H1 (cell line): ENCODE results near the gene SEZ6L. TPM values are rescaled to one million over a fixed set of nuclear protein-coding genes. Genes with fewer than 3 reads are reported as not detected.

Experiments
- CTCF ChIA-PET: fragments of 300-600 bp; sonication (Branson Sonifier 250); formaldehyde crosslinking; loops from one replicate; lab custom pipeline; 2021; ENCODE audit not compliant: partially characterized antibody; lab: Charles Lee
- POLR2A ChIA-PET: fragments of 300-600 bp; sonication (Branson Sonifier 250); formaldehyde crosslinking; loops from one replicate; lab custom pipeline; 2021; ENCODE audit warnings: inconsistent platforms; ENCODE audit not compliant: partially characterized antibody; lab: Charles Lee
- DNase-seq, 2 experiments: peaks; one replicate each; pipeline versions ENCODE4 v3.0.0 to v3.0.0-alpha.2; 2010 to 2022; ENCODE audit warnings: low spot score in 2 of 2, low read depth in 1 of 2, mixed read lengths in 1 of 2
- FAIRE-seq: peaks from 2 replicates; lab custom pipeline; 2011; peaks lifted over from hg19 to GRCh38; lab: Jason Lieb, UNC
- H2AFZ ChIP-seq: 2 replicates; pipeline ENCODE4 v1.8.1; 2012; ENCODE audit warnings: low read length, inconsistent platforms
- H2AK5ac ChIP-seq: 2 replicates; pipeline ENCODE4 v1.6.1; 2013; ENCODE audit warnings: low read depth, low read length
- H2BK120ac ChIP-seq: replicated peaks from 2 replicates; pipeline ENCODE3; 2013; ENCODE audit warnings: low read depth, low read length, inconsistent platforms
- H2BK12ac ChIP-seq: 2 replicates; pipeline ENCODE4 v1.6.1; 2013; ENCODE audit warnings: low read depth, low read length
- H2BK15ac ChIP-seq: 2 replicates; pipeline ENCODE4 v1.6.1; 2013; ENCODE audit warnings: low read length
- H2BK20ac ChIP-seq: 2 replicates; pipeline ENCODE4 v1.6.1; 2013; ENCODE audit warnings: low read length
- H2BK5ac ChIP-seq: 2 replicates; pipeline ENCODE4 v1.6.1; 2013; ENCODE audit warnings: low read depth, low read length
- H3K14ac ChIP-seq: 2 replicates; pipeline ENCODE4 v1.6.1; 2013; ENCODE audit warnings: inconsistent platforms; ENCODE audit not compliant: insufficient read length
- H3K18ac ChIP-seq: 2 replicates; pipeline ENCODE4 v1.6.1; 2013; ENCODE audit warnings: low read length; ENCODE audit errors: extremely low read depth
- H3K23ac ChIP-seq: 2 replicates; pipeline ENCODE4 v1.6.1; 2013; ENCODE audit warnings: inconsistent platforms; ENCODE audit not compliant: insufficient read length
- H3K23me2 ChIP-seq: 2 replicates; pipeline ENCODE4 v1.6.1; 2013; ENCODE audit warnings: low read depth, low read length
- H3K27ac ChIP-seq: 2 replicates; pipeline ENCODE4 v1.6.1; 2011; ENCODE audit warnings: low read depth, low read length, inconsistent platforms
- H3K27me3 ChIP-seq, 4 experiments: replicated peaks in 1 of 4; 1 replicate in 1 of 4; 2 replicates in 3 of 4; pipeline versions ENCODE4 v1.6.1 to v1.8.1; 2011 to 2013; ENCODE audit warnings: low read length in 3 of 4, mild to moderate bottlenecking in 3 of 4, inconsistent platforms in 2 of 4, mixed read lengths in 2 of 4, moderate library complexity in 1 of 4; ENCODE audit not compliant: control insufficient read depth in 3 of 4, insufficient read depth in 3 of 4; ENCODE audit errors: extremely low read depth in 1 of 4
- H3K36me3 ChIP-seq, 4 experiments: 2 replicates each; pipeline versions ENCODE4 v1.6.1 to v1.8.1; 2011 to 2013; ENCODE audit warnings: mild to moderate bottlenecking in 4 of 4, low read length in 3 of 4, moderate library complexity in 2 of 4, control low read depth in 1 of 4, inconsistent platforms in 1 of 4; ENCODE audit not compliant: insufficient read depth in 4 of 4, control insufficient read depth in 2 of 4
- H3K4ac ChIP-seq: replicated peaks from 2 replicates; pipeline ENCODE3; 2013; ENCODE audit warnings: low read length, low read depth, mixed read lengths, inconsistent platforms; ENCODE audit not compliant: insufficient read length
- H3K4me1 ChIP-seq, 4 experiments: replicated peaks in 1 of 4; 1 replicate in 1 of 4; 2 replicates in 3 of 4; pipeline versions ENCODE4 v1.6.1 to v1.8.1; 2011 to 2013; ENCODE audit warnings: low read length in 3 of 4, inconsistent platforms in 2 of 4, mixed read lengths in 1 of 4; ENCODE audit not compliant: insufficient read depth in 4 of 4, control insufficient read depth in 3 of 4
- H3K4me2 ChIP-seq, 2 experiments: 2 replicates each; pipeline versions ENCODE4 v1.6.1 to v1.8.1; 2011 to 2013; ENCODE audit warnings: low read depth in 2 of 2, low read length in 2 of 2, control low read depth in 1 of 2, inconsistent platforms in 1 of 2, mild to moderate bottlenecking in 1 of 2; ENCODE audit not compliant: insufficient read depth in 1 of 2
- H3K4me3 ChIP-seq, 4 experiments: fragments of 200-600, 300-600 bp in 1 of 4; sonication (generic), shearing (Covaris generic), sonication (Bioruptor Twin) in 1 of 4; 2 replicates each; pipeline versions ENCODE4 v1.5.1 to v1.8.1; 2011 to 2016; ENCODE audit warnings: low read length in 4 of 4, low read depth in 3 of 4, control low read depth in 2 of 4, inconsistent platforms in 2 of 4, mild to moderate bottlenecking in 2 of 4, mixed read lengths in 1 of 4, moderate library complexity in 1 of 4; ENCODE audit not compliant: insufficient read depth in 2 of 4; ENCODE audit errors: extremely low read depth in 1 of 4
- H3K56ac ChIP-seq: replicated peaks from 2 replicates; pipeline ENCODE3; 2013; ENCODE audit warnings: low read depth, mild to moderate bottlenecking, mixed read lengths, low read length, inconsistent platforms; ENCODE audit not compliant: insufficient read length
- H3K79me1 ChIP-seq: 2 replicates; pipeline ENCODE4 v1.6.1; 2013; ENCODE audit warnings: low read depth, low read length, control low read depth
- H3K79me2 ChIP-seq, 2 experiments: 2 replicates each; pipeline versions ENCODE4 v1.6.1 to v1.8.1; 2012 to 2013; ENCODE audit warnings: low read length in 2 of 2, mild to moderate bottlenecking in 2 of 2, inconsistent platforms in 1 of 2; ENCODE audit not compliant: insufficient read depth in 2 of 2, control insufficient read depth in 1 of 2
- H3K9ac ChIP-seq, 4 experiments: replicated peaks in 1 of 4; 1 replicate in 1 of 4; 2 replicates in 3 of 4; pipeline versions ENCODE4 v1.6.1 to v1.8.1; 2011 to 2013; ENCODE audit warnings: low read depth in 3 of 4, low read length in 3 of 4, control low read depth in 2 of 4, mild to moderate bottlenecking in 2 of 4, moderate library complexity in 2 of 4, inconsistent platforms in 1 of 4; ENCODE audit errors: extremely low read depth in 1 of 4
- H3K9me3 ChIP-seq, 2 experiments: 2 replicates each; pipeline versions ENCODE4 v1.6.1 to v1.8.1; 2012 to 2013; ENCODE audit warnings: mild to moderate bottlenecking in 2 of 2, moderate library complexity in 2 of 2, control low read depth in 1 of 2, inconsistent platforms in 1 of 2, low read depth in 1 of 2, low read length in 1 of 2, mixed read lengths in 1 of 2; ENCODE audit not compliant: insufficient read depth in 2 of 2
- H4K20me1 ChIP-seq, 2 experiments: replicated peaks in 1 of 2; 2 replicates each; pipeline versions ENCODE3 to v1.8.1; 2011 to 2013; ENCODE audit warnings: inconsistent platforms in 2 of 2, low read length in 2 of 2, mild to moderate bottlenecking in 1 of 2; ENCODE audit not compliant: insufficient read depth in 2 of 2, control insufficient read depth in 1 of 2
- H4K5ac ChIP-seq: 2 replicates; pipeline ENCODE4 v1.6.1; 2013; ENCODE audit warnings: low read length, low read depth, mixed read lengths, inconsistent platforms; ENCODE audit not compliant: insufficient read length
- H4K8ac ChIP-seq: 2 replicates; pipeline ENCODE4 v1.8.0; 2013; ENCODE audit warnings: mild to moderate bottlenecking, moderate library complexity, low read length, inconsistent platforms; ENCODE audit not compliant: insufficient read depth; ENCODE audit errors: extremely low read depth
- H4K91ac ChIP-seq: replicated peaks from 2 replicates; pipeline ENCODE3; 2013; ENCODE audit warnings: low read length, mixed read lengths, inconsistent platforms; ENCODE audit not compliant: insufficient read length
- ATF2 ChIP-seq: IDR thresholded peaks from 2 replicates; pipeline ENCODE4 v1.6.1; 2012; ENCODE audit warnings: low read length, inconsistent platforms
- BCL11A ChIP-seq, 2 experiments: IDR thresholded peaks; one replicate each; pipeline ENCODE4 v1.6.1; 2011; ENCODE audit warnings: low read depth in 2 of 2, low read length in 2 of 2, mild to moderate bottlenecking in 2 of 2
- E2F6 ChIP-seq: IDR thresholded peaks from 2 replicates; pipeline ENCODE4 v1.6.1; 2012; ENCODE audit warnings: inconsistent platforms
- EP300 ChIP-seq, 2 experiments: IDR thresholded peaks; 1 replicate in 1 of 2; 2 replicates in 1 of 2; pipeline ENCODE4 v1.6.1; 2011 to 2012; ENCODE audit warnings: low read depth in 2 of 2, low read length in 2 of 2, mild to moderate bottlenecking in 2 of 2, borderline replicate concordance in 1 of 2, inconsistent platforms in 1 of 2, moderate library complexity in 1 of 2
- GTF2F1 ChIP-seq: IDR thresholded peaks from 2 replicates; pipeline ENCODE4 v1.6.1; 2012; ENCODE audit warnings: low read depth, low read length, improper control_type of control experiment, borderline replicate concordance
- JUN ChIP-seq: IDR thresholded peaks from 2 replicates; pipeline ENCODE4 v1.6.1; 2011; ENCODE audit warnings: low read depth, mild to moderate bottlenecking, improper control_type of control experiment, low read length
- SAP30 ChIP-seq: fragments of 300-600 bp; sonication (generic); IDR thresholded peaks from 2 replicates; pipeline ENCODE4 v1.7.1; 2012; ENCODE audit warnings: low read length, moderate library complexity, mild to moderate bottlenecking, inconsistent platforms; ENCODE audit not compliant: insufficient read depth, insufficient replicate concordance
- TCF12 ChIP-seq: IDR thresholded peaks from 2 replicates; pipeline ENCODE4 v1.6.1; 2011; ENCODE audit warnings: low read depth, mild to moderate bottlenecking, low read length
- whole genome bisulfite sequencing, 2 experiments: shearing (Covaris generic) in 1 of 2; methylation state at CpG; one replicate each; pipeline versions ENCODE4 v1.1.6 to v1.1.7; 2013 to 2015; ENCODE audit warnings: low lambda C conversion rate in 2 of 2, mixed read lengths in 2 of 2, inconsistent platforms in 1 of 2, low coverage in 1 of 2, missing lambda C conversion rate in 1 of 2; ENCODE audit not compliant: insufficient replicate concordance in 2 of 2, insufficient coverage in 1 of 2, insufficient read length in 1 of 2; ENCODE audit errors: extremely low coverage in 1 of 2, missing lambda C conversion rate in 1 of 2; 5-methylcytosine and 5-hydroxymethylcytosine counted together
- polyA plus RNA-seq, 7 experiments: library from polyadenylated mRNA; depleted of rRNA in 3 of 7; stranded (reverse) in 5 of 7; unstranded in 2 of 7; fragments of >200 nt in 5 of 7; fragments of 200-250 nt in 2 of 7; gene quantifications; 1 replicate in 5 of 7; 2 replicates in 1 of 7; 4 replicates in 1 of 7; pipeline versions ENCODE4 v1.2.1 to v1.2.3, GENCODE V29; 2011 to 2013; ENCODE audit warnings: missing spikeins in 2 of 7, mixed read lengths in 2 of 7
- total RNA-seq: library from RNA; stranded (reverse); fragmentation: NEBNext Ultra II Directional; extraction: Animal tissue kit (Norgen Biotek cat#: 25700); gene quantifications from 2 replicates; pipeline ENCODE4 v1.2.1, GENCODE V29; 2021
- TF ChIP-seq, protein P1 (sequence below): IDR thresholded peaks from 2 replicates; pipeline ENCODE4 v1.6.1; 2012; ENCODE audit warnings: inconsistent platforms

Gene SEZ6L
- total and polyA plus RNA-seq, 2 of the 8 experiments (the other 6 are each of a cell fraction or from before 2014, with no cell fraction given): 0.06 to 0.33 TPM

DNA sequence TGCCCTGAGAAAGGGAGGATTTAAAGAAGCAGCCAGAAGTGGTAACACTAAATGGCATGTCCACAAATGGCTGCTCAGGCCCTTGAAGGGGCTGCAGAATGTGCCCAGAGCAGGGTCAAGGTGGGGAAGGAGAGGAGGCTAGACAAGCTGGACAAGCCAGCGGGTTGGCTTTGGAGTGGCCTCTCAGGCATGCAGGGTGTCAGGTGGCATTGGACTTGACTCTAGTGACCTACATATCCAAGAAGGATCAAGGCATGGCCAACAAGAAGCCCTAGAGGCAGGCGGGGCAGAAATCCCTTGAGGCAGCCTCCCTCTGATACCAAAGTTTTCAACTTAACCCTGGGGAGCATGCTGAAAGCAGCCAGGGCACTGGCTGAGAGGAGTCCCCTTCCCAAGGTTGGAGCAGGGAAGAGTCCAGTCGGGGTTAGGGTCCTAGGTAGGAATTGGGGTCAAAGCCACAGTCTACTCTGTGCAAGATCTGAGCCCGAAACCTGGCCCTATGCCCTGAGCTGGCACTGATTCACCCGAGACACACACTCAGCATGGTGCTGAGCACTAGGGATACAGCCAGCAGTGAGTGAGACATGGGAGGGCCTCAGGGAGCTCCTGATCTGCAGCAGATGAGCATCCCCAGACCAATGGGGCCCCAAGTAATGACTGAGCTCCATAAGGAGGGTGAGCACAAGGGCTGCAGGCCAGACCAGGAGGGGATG, 164.0 kb downstream of the SEZ6L start:
- WGBS, 2 experiments: 81% methylated on average over 5 of the region's 5 CpGs; no CpG with 5 or more reads in 1 of the 2 experiments
- Histone ChIP-seq H3K27me3 (peaks cover 0 to 3% (median under 1%) of the 10 kb centered on the region in 4 experiments; a peak in 1 of 7 replicates), H3K56ac (no peak overlapping the region), H3K27ac (no peak overlapping the region), H3K4me2 (no peak overlapping the region), H4K20me1 (no peaks in the 10 kb centered on the region), H4K8ac (no peak overlapping the region), H2AK5ac (no peak overlapping the region), H3K79me2 (no peaks in the 10 kb centered on the region), H3K4me3 (no peak overlapping the region), H3K14ac (no peak overlapping the region), H4K91ac (no peak overlapping the region), H3K4me1 (no peaks in the 10 kb centered on the region), H3K18ac (no peak overlapping the region), H4K5ac (no peak overlapping the region), H3K23ac (no peak overlapping the region), H2BK5ac (no peak overlapping the region), H2BK120ac (no peak overlapping the region), H3K9ac (no peak overlapping the region), H3K36me3 (no peaks in the 10 kb centered on the region), H3K9me3 (no peaks in the 10 kb centered on the region), H3K23me2 (no peaks in the 10 kb centered on the region), H2BK15ac (no peak overlapping the region), H3K79me1 (no peaks in the 10 kb centered on the region), H3K4ac (no peak overlapping the region), H2AFZ (no peak overlapping the region), H2BK12ac (no peak overlapping the region), H2BK20ac (no peak overlapping the region)
- FAIRE-seq (no peak), DNase-seq (no peak)
- ChIA-PET CTCF (interaction anchor here (0.6 to 19.8 kb wide), 14 partner anchors 8 to 529 kb away, joined by 3 to 246 read pairs (median 4); partner anchors contain the start of gene SEZ6L), POLR2A (no interaction called here)
- TF ChIP-seq GTF2F1: no peak
- TF ChIP-seq BCL11A (IDR thresholded peaks at IDR 0.05; ENCODE audit: low read depth in 2 of 2, low read length in 2 of 2): no peak
- TF ChIP-seq, protein P1, sequence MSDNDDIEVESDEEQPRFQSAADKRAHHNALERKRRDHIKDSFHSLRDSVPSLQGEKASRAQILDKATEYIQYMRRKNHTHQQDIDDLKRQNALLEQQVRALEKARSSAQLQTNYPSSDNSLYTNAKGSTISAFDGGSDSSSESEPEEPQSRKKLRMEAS: no peak
- no peak for TF ChIP-seq E2F6
- no peak for TF ChIP-seq JUN
- no peak for TF ChIP-seq TCF12
- TF ChIP-seq EP300 (IDR thresholded peaks at IDR 0.05; ENCODE audit: borderline replicate concordance in 1 of 2, low read depth in 2 of 2, low read length in 2 of 2): no peak
- no peak for TF ChIP-seq ATF2
- TF ChIP-seq SAP30: no peak
